Midbrain (tissue), 1 donor: ENCODE data around the gene CEP170B.
"Not testable (repeated sequence)": the region's sequence is repeated elsewhere in the genome, so short reads cannot be mapped to it uniquely, and the experiment has no call there.

Experiments used
- DNase-seq: peaks from one replicate; lab custom pipeline; 2025; lab: John Stamatoyannopoulos, UW

Gene CEP170B

GRCh38 chr14:104879201-104879982 is 14.3 kb downstream of the CEP170B start:
- DNase-seq, result no peak

GRCh38 chr14:104879983-104880565 is 15.0 kb downstream of the CEP170B start:
- DNase-seq, result no peak

DNA sequence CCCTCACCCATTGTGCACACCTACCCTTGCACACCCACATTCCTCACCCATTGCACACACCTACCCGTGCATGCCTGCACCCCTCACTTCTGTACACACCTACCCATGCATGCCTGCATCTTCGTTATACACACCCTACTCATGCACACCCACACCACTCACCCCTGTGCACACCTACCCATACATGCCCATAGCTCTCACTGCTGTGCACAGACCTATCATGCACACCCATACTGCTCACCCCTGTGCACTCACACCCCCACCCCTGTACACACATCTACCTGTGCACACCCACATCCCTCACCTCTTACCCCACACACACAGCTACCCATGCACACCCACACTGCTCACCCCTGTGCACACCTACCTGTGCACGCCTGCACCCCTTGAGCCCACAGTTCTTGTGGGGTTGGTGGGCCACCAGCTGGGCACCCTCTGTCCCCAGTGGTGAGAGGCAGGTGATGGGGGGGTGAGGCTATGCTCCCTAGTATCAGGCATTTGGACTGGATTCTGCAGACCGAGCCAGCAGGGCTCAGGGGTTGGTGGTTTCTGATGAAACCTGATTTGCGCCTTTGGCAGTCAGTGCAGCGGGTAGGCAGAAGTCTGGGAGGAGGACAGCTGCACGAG is 15.6 kb downstream of the CEP170B start:
- DNase-seq, result no peak

- DNase-seq, result no peak
Measured at GRCh38 chr14:104881369-104881979, 16.4 kb downstream of the CEP170B start.

DNA sequence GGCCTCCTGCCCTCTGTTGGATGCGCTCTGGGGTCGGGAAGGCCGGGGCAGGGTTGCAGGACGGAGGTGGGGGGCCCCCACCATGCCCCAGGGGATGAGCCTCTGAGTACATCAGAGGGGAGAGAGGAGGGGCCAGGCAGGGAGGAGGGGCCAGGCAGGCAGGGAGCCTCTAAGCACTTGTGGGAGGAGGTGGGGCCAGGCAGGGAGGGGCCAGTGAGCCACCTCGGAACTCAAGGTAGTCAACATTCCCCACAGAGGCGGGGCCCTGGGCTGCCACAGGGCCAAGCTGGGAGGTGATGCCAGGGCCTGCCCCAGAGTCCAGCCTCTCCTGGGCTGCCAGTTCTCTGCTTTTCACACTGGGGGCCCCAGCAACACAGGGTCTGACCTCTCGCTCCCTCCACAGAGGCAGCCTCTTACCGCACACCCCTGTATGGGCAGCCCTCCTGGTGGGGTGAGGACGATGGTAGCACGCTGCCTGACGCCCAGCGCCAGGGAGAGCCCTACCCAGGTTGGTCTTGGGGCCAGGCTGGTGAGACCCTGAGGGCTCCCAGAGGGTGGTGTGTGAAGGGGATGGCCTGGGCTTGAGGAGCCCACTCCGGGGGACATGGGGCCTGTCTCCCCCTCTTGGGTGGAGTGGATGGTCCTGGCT is 17.4 kb downstream of the CEP170B start:
- no peak for DNase-seq

DNA sequence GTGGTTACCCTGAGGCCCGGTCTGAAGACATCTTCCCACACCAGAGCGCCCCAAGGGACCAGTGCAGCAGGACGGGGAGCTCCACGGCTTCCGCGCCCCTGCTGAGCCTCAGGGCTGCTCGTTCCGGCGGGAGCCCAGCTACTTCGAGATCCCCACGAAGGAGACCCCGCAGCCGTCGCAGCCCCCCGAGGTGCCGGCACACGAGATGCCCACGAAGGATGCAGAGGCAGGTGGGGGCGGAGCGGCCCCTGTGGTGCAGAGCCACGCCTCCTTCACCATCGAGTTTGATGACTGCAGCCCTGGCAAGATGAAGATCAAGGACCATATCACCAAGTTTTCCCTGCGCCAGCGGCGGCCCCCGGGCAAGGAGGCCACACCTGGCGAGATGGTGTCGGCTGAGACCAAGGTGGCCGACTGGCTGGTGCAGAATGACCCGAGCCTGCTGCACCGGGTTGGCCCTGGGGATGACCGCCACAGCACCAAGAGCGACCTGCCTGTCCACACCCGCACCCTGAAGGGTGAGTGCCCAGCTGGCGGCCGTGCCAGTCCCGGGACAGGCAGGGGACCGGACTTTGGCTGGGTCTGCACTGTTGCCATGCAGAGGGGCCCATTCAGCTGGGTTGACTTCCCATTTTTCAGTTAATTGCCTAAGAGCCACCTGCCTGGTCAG is 18.1 kb downstream of the CEP170B start:
- DNase-seq, result no peak

DNA sequence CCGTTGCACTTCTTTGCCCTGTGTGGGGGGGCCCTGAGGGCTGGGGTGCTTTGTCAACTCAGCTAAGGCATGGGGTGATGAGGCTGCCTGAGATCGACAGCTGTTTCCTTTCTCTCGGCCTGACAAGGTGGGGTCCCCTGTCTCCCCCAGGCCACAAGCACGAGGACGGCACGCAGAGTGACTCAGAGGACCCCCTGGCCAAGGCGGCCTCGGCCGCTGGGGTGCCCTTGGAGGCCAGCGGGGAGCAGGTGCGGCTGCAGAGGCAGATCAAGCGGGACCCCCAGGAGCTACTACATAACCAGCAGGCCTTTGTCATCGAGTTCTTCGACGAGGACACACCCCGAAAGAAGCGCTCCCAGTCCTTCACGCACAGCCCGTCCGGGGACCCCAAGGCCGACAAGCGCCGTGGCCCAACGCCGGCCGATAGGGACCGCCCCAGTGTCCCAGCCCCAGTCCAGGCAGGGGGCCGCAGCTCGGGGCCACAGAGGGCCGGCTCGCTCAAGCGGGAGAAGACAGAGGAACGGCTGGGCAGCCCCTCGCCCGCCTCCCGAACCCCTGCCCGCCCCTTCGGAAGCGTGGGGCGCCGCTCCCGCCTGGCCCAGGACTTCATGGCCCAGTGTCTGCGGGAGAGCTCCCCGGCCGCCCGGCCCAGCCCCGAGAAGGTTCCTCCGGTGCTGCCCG is 18.8 kb downstream of the CEP170B start:
- no peak for DNase-seq

DNA sequence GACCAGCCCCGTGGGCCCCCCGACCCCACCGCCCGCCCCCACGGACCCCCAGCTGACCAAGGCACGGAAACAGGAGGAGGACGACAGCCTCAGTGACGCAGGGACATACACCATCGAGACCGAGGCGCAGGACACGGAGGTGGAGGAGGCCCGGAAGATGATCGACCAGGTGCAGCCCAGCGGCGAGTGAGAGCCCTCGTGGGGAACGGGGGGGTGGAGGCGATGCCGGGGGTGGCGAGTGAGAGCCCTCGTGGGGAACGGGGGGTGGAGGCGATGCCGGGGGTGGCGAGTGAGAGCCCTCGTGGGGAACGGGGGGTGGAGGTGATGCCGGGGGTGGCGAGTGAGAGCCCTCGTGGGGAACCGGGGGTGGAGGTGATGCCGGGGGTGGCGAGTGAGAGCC is 19.3 kb downstream of the CEP170B start:
- DNase-seq, result not testable (repeated sequence)

DNA sequence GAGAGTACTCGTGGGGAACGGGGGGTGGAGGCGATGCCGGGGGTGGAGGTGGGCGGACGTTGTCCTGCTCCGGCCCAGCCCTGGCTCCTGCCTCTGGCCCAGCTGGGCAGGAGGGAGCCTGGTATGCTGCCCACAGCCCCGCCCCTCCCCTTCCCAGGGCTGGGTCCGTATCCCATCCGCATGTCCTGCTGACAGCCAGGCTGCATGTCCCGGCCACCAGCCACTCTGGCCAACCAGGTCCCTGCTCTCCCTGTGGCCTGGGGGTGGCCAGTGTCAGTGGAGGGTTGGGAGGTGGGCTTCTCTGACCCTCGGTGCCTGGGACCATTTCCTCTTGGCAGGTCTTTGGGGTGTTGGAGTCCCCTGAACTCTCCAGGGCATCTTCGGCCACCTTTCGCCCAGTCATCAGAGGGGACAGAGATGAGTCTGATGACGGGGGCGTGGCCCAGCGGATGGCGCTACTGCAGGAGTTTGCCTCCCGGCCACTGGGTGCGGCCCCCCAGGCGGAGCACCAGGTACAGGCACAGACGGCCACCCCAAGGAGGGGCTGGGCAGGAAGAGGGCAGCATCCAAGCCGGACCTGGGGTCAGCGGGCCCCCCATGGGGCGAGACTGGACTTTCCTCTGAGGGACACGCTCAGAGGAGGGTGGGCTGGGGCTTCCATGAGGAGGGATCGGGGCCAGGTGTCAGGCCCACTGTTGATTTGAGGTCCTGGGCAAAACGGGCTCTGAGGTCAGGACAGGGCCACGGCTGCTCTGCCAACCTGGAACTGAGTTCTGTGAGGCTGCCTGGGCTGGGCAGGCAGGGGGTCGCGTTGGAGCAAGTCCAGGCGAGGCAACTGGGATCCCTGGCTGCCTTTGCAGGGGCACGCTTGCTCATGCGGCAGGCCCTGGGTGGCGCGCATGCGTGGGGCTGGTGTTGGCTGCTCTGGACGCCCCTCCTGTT is 20.2 kb downstream of the CEP170B start:
- no peak for DNase-seq

GRCh38 chr14:104885973-104886689 is 21.1 kb downstream of the CEP170B start:
- no peak for DNase-seq

DNA sequence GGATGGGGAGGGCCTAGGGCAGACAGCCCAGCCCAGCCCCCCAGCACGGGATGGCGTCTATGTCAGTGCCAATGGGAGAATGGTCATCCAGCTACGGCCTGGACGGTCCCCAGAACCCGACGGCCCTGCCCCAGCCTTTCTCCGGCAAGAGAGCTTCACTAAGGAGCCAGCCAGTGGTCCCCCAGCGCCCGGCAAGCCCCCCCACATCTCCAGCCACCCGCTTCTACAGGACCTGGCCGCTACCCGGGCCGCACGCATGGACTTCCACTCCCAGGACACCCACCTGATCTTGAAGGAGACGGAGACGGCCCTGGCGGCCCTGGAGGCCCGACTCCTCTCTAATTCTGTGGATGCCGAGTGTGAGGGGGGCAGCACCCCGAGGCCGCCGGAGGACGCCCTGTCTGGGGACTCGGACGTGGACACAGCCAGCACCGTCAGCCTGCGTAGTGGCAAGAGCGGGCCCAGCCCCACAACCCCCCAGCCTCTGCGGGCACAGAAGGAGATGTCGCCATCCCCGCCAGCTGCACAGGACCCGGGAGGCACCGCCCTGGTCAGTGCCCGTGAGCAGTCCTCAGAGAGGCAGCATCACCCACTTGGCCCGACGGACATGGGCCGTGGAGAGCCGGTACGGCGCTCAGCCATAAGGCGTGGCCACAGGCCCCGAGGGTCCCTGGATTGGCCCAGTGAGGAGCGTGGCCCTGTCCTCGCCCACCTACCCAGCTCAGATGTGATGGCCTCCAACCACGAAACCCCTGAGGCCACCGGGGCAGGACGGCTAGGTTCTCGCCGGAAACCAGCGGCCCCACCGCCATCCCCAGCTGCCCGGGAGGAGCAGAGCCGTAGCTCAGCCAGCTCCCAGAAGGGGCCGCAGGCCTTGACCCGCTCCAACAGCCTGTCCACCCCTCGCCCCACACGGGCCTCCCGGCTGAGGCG is 21.9 kb downstream of the CEP170B start:
- no peak for DNase-seq

DNA sequence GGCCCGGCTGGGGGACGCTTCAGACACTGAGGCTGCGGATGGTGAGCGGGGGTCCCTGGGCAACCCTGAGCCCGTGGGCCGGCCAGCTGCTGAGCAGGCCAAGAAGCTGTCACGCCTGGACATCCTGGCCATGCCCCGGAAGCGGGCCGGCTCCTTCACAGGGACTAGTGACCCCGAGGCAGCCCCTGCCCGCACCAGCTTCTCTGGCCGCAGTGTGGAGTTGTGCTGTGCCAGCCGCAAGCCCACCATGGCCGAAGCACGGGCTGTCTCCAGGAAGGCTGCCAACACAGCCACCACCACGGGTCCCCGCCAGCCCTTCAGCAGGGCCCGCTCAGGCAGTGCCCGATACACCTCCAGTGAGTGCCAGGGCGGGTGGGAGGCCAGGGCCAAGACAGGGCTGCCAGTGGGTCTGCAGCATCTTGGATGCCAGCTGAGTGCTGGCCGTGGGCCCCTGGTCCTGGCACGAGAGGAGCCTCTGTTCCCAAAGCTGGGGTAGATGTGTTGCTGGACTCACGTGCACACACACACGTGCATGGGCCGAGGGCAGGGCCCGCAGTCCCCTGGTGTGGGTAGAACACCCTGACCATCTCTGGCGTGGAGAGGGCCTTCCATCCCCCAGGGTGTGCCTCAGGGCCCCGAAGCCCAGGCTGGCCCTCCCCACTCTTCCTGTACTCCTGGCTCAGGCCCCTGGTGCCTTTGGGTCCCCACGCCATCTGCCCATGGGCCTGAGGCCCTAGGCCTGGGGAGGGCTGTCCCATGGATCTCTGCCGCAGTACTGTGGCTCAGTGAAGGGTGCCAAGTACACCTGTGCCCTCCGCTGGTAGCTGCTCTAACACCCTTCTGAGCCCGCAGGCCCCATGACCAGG is 22.8 kb downstream of the CEP170B start:
- no peak for DNase-seq

GRCh38 chr14:104888489-104889374 is 23.7 kb downstream of the CEP170B start:
- DNase-seq, result no peak

GRCh38 chr14:104889375-104889757 is 24.3 kb downstream of the CEP170B start:
- no peak for DNase-seq

GRCh38 chr14:104890292-104890691 is 25.2 kb downstream of the CEP170B start:
- DNase-seq, result not testable (repeated sequence)

DNA sequence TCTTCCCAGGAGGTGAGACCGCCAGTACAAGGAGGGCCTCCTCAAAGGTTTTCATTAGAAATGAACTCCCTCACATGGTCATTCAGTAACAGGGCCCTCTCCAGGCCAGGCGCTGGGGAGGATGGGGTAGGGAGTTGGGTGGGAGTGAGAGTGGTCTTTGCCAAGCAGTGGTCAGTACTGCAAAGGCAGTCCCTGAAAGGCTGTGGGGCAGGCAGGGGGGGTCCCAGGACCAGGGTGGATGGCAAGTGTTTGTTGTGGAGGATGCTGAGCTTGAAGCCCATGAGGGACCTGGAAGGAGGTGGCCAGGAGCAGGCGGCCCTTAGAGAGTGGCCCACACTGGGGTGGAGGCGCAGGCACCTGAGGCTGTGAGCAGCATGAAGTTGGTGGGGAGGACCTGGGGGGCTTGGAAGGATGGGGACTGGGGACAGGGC is 26.1 kb downstream of the CEP170B start:
- DNase-seq, result no peak
